Measurements from ENCODE around the gene MATN1.

DNA sequence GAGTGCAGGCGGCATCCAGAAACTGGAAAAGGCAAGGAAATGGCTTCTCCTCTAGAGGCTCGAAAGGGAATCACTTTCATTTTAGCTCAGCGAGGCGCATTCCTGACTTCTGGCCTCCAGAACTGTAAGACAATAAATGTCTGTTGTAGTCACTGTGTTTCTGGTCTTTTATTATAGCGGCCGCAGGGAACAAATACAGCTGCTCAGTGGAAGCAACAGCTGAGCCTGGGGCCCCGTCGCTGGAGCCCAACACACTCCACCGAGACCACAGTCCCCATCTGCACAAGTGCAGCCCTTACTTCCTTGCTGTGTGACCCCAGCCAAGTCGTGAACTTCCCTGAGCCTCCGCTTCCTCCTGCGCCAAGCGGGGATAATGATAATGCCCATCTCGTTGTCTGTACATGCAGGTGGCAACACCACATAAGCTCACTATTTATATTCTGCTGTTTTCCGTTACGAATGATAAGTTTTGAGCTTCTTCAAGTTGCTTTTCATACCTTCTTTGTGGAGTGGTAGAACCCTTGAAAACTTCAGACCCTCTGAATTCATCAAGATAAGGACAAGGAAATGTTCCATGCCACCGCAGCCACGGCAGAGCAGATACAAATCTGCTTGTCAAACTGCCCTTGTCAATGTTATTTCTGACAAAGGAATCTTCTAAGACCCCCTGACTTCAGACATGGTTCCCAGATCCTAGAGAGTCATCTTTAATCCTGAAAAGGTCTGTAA, 37.4 kb upstream of the MATN1 start:
- TF ChIP-seq, protein P1, sequence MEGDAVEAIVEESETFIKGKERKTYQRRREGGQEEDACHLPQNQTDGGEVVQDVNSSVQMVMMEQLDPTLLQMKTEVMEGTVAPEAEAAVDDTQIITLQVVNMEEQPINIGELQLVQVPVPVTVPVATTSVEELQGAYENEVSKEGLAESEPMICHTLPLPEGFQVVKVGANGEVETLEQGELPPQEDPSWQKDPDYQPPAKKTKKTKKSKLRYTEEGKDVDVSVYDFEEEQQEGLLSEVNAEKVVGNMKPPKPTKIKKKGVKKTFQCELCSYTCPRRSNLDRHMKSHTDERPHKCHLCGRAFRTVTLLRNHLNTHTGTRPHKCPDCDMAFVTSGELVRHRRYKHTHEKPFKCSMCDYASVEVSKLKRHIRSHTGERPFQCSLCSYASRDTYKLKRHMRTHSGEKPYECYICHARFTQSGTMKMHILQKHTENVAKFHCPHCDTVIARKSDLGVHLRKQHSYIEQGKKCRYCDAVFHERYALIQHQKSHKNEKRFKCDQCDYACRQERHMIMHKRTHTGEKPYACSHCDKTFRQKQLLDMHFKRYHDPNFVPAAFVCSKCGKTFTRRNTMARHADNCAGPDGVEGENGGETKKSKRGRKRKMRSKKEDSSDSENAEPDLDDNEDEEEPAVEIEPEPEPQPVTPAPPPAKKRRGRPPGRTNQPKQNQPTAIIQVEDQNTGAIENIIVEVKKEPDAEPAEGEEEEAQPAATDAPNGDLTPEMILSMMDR (IDR thresholded peaks at IDR 0.05; ENCODE audit: low read depth, low read length, poor library complexity, severe bottlenecking): no peak
- no peak for TF ChIP-seq EZH2phosphoT487 (IDR thresholded peaks at IDR 0.05; ENCODE audit: borderline replicate concordance, low read length)
